ENCODE data around the gene CHRM5. TPM values are rescaled to one million over a fixed set of nuclear protein-coding genes. Genes with fewer than 3 reads are reported as not detected.

Gene CHRM5
- total and polyA plus RNA-seq, 2 of the 8 experiments (the other 6 are each of a cell fraction or from before 2014, with no cell fraction given), result not detected

DNA sequence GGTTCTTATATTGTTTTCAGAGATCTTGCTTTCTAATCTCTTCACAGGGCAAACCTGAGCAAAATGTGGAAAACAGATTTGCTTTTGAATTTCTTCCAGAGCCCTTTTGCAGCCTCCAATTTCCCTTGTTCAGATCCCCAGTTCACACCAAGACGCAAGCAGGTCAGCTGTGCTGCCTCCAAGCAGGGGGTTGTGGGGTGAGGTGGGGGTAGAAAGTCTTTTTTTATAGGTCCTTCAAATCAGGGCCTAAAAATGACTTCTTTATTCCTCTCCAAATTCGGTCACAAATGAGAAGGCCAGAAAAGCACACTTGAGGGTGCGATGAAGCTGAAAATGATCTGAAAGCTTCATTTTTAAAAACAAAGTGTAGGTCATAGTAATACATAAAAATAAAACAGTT, 97.0 kb downstream of the CHRM5 start (continued):
- no peak for TF ChIP-seq SIN3A (conservative IDR thresholded peaks at IDR 0.05 in 1 of 2, IDR thresholded peaks at IDR 0.05 in 1 of 2; ENCODE audit: low read depth in 1 of 2, low read length in 2 of 2)
- TF ChIP-seq E2F6 (IDR thresholded peaks at IDR 0.05), result no peak
- no peak for TF ChIP-seq PHF8 (conservative IDR thresholded peaks at IDR 0.05; ENCODE audit: low read depth, low read length)
- no peak for TF ChIP-seq POLR2AphosphoS5 (IDR thresholded peaks at IDR 0.05; ENCODE audit: low read depth, low read length)
